Measurements from ENCODE around the gene COA8. TPM values are rescaled to one million over a fixed set of nuclear protein-coding genes. Genes with fewer than 3 reads are reported as not detected.
"Not testable (repeated sequence)": the region's sequence is repeated elsewhere in the genome, so short reads cannot be mapped to it uniquely, and the experiment has no call there.

COA8 gene
- total and polyA plus RNA-seq, 8 donors, result 17.0 to 31.7 (median 26.5) TPM

DNA sequence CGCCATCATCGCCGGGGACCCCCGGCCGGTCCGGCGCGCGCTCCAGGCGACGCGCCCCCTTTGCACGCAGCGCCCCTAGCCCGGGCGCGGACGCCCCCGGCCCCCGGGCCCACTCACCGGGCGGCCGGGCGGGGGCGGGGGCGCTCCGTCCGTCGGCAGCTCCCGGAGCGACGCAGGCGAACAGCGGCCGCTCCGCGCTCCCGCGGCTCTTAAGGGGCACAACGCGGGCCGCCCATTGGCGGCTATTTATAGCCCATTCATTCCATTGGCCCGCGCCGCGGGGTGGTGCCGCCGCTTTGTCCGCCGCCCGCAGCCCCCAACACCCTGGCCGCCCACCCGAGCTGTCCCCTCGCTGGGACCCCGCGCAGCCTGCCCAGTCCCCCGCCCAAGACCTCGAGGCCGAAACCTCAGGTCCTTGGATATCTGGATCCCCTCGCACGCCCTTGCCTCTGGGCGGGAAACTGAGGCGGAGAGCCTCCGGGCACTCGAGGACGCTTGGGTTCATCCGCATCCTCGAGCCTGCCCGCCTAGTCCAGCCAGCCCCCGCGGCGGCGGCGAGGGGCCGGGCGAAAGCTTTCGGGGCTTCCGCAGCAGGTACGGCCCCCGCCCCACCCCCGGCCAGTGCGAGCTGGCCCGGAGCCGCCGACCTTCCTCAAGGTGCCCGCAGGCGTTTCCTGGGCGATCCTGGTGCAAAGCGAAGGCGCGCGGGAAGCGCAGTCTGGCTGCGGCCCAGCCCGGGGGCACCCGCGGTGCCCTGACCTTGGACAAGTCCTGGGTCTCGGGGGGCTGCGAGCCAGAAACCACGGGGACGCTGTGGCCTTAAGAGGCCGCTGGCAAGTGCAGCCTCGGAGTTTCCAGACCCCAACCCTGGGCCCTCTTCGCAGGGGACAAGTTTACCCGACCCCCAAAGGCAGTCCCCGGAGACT, 39.8 kb upstream of the COA8 start, which contains the start of gene CKB:
CKB (minus strand) TSS at position 182 of the 926 bp plus-strand sequence. CDS start 337 bp downstream, outside the sequence.
- 17 to 28% methylated on average over 65 to 107 of the region's 107 CpGs for WGBS, 2 donors
- H3K4me3 ChIP-seq, result peak within 1 kb of the TSS; percentile 19 to 63 (median 51)
- no peaks in the 10 kb centered on the region for H3K36me3 ChIP-seq
- TF ChIP-seq, protein P1, sequence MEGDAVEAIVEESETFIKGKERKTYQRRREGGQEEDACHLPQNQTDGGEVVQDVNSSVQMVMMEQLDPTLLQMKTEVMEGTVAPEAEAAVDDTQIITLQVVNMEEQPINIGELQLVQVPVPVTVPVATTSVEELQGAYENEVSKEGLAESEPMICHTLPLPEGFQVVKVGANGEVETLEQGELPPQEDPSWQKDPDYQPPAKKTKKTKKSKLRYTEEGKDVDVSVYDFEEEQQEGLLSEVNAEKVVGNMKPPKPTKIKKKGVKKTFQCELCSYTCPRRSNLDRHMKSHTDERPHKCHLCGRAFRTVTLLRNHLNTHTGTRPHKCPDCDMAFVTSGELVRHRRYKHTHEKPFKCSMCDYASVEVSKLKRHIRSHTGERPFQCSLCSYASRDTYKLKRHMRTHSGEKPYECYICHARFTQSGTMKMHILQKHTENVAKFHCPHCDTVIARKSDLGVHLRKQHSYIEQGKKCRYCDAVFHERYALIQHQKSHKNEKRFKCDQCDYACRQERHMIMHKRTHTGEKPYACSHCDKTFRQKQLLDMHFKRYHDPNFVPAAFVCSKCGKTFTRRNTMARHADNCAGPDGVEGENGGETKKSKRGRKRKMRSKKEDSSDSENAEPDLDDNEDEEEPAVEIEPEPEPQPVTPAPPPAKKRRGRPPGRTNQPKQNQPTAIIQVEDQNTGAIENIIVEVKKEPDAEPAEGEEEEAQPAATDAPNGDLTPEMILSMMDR (IDR thresholded peaks at IDR 0.05), result no peak
- peaks cover 4 to 28% (median 8%) of the 10 kb centered on the region in 3 donors for H3K4me1 ChIP-seq
- FAIRE-seq (no peak), DNase-seq (peak in 4 of 6 donors; percentile 62 to 87 (median 75)), ATAC-seq (peak in 2 of 4 donors; percentile 6 to 28)
- intact Hi-C loops (cut with DNase I), result no loop called here
- no peaks in the 10 kb centered on the region for H3K27me3 ChIP-seq
- H3K27ac ChIP-seq, result peak within 1 kb of the TSS; percentile 56 to 89 (median 70)
- no peaks in the 10 kb centered on the region for H3K9me3 ChIP-seq

DNA sequence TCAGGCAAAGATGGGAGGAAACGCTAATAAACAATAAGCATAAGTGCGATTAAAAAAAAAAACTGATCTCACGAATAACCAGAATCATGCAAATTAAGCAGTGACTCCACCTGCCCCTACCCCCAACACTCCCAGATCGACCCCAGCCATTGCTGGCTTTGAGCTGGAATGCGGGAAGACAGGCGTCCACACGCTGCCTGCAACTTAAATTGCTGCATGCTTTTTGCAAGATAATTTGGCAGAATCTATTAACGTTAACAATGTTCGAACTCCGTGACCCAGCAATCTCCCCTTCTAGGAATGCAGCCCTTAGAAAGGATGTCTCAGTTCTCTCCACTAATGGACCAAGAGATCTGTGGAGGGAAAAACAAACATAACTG, 39.2 kb upstream of the COA8 start:
- FAIRE-seq, result no peak
- Histone ChIP-seq H3K27me3 (no peaks in the 10 kb centered on the region), H3K9me3 (no peaks in the 10 kb centered on the region), H3K27ac (no peak overlapping the region), H3K36me3 (no peaks in the 10 kb centered on the region), H3K4me1 (peaks cover 0 to 24% (median 8%) of the 10 kb centered on the region in 3 donors), H3K4me3 (no peak overlapping the region)
- peak in 1 of 6 donors; percentile 24 for DNase-seq
- TF ChIP-seq, protein P1 (IDR thresholded peaks at IDR 0.05), result no peak
- no peak for ATAC-seq
- intact Hi-C loops (cut with DNase I), result no loop called here
- 79 to 82% methylated on average over 10 of the region's 10 CpGs for WGBS, 2 donors

DNA sequence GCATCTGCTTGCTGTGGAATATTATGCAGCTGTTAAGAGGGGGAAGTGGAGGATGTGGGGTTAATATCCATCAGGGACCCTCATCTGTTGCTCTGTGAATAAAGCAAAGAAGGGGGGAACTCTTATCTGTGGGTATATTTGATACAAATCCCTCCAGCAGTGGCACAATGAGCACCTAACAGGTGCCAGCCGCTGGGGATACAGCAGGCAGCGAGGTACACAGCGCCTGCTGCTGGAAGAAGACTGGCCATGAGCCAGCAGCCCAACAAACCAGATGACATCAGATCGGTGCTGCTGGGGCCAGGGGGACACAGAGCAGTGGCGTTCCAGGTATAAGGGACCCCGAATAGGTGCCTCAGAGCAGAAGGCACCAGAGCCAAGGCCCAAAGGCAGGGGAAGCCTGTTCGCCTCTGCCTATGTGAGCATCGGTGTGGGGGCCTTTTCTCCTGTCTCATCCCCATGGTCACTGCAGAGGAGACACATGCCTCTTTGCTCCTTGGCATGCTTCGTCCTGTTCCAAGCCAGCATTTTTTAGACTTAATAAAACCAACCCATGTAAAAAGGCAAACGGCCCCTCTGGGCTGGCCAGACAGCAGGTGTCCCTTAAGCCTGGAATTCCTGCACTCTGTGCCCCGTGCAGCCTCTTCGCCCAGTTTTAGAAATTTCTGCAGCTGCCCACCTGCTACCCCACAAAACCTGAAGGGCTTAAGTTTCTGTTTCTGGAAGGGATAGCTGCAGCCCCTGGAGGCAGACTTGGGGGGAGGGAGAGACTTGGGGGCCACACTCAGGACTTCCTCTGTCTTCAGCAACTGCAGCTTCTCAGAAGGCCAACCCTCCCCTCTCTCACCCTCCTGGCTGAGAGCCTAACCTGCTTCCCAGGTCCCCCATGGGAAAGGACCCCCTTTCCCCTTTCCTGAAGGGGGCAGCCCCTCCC, 38.5 kb upstream of the COA8 start:
- DNase-seq (peak in 2 of 6 donors; percentile 51 to 71), FAIRE-seq (no peak), ATAC-seq (no peak)
- intact Hi-C loops (cut with DNase I), result no loop called here
- H3K36me3 ChIP-seq, result no peaks in the 10 kb centered on the region
- WGBS, 2 donors, result 74 to 78% methylated on average over 12 of the region's 12 CpGs
- H3K27me3 ChIP-seq, result no peaks in the 10 kb centered on the region
- peaks cover 0 to 24% (median 8%) of the 10 kb centered on the region in 3 donors for H3K4me1 ChIP-seq
- no peaks in the 10 kb centered on the region for H3K9me3 ChIP-seq
- TF ChIP-seq, protein P1 (IDR thresholded peaks at IDR 0.05), result no peak
- peak overlapping the region in 3 of 4 donors; percentile 8 to 28 (median 17) for H3K27ac ChIP-seq
- no peak overlapping the region for H3K4me3 ChIP-seq

DNA sequence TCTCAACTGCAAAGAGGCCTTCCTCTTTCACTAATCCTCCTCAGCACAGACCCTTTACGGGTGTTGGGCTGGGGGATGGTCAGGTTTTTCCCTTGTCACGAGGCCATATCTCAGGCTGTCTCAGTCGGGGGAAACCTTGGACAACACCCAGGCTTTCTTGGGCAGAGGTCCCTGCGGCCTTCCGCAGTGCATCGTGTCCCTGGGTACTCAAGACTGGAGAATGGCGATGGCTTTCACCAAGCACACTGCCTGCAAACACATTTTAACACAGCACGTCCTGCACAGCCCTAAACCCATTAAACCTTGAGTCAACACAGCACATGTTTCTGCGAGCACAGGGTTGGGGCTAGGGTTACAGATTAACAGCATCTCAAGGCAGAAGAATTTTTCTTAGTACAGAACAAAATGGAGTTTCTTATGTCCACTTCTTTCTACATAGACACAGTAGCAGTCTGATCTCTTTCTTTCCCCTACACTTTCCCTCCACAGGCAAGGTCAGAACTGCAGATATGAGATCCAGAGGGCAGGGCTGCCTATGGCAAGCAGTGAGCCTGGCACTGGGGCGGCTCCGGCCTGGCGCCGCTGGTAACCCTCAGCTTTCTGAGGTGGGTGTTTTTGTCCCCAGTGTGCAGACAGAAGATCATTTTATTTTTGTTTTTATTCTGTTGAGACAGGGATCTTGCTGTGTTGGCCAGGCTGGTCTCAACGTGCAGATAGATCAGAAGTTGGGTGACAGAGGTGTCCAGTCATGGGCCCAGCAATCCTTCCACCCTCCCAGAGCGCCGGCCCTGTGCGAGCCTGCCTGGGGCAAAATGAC, 37.1 kb upstream of the COA8 start:
- 31 to 41% methylated on average over 17 of the region's 17 CpGs for WGBS, 2 donors
- H3K36me3 ChIP-seq; FAIRE-seq; H3K9me3 ChIP-seq; H3K27me3 ChIP-seq; H3K4me3 ChIP-seq; ATAC-seq; intact Hi-C loops (cut with DNase I): not testable (repeated sequence)
- peaks cover 6 to 35% (median 8%) of the 10 kb centered on the region in 3 donors for H3K4me1 ChIP-seq
- H3K27ac ChIP-seq, result peak overlapping the region in 3 of 4 donors; percentile 8 to 28 (median 17)
- DNase-seq, result peak in 1 of 6 donors; percentile 32
